Natural killer cell treated with Interleukin-12 subunit alpha and Interleukin-12 subunit beta and Interleukin-15 and Interleukin-18, amount 100 ng/mL, for 72 hours (primary cell): ENCODE measurements around the gene TCEAL1. TPM values are rescaled to one million over a fixed set of nuclear protein-coding genes. Genes with fewer than 3 reads are reported as not detected.
"Not testable (repeated sequence)": the region's sequence is repeated elsewhere in the genome, so short reads cannot be mapped to it uniquely, and the experiment has no call there.

Experiments used
- ATAC-seq, 2 donors: fragments of 150-1000 bp; cut with Tn5 transposase in 1 of 2; sonication (Bioruptor Pico), chemical (Tn5 transposase) in 1 of 2; 2 replicates each; pipeline ENCODE4 v1.10.0; 2021
- DNase-seq: peaks from one replicate; pipeline ENCODE4 v3.0.0; 2022; ENCODE audit warnings: low spot score
- H3K27ac Mint-ChIP-seq, 2 donors: 1 replicate in 1 of 2; 2 replicates in 1 of 2; pipeline ENCODE4 v1.8.0; 2022; ENCODE audit warnings: mixed read lengths in 2 of 2, mild to moderate bottlenecking in 1 of 2, moderate library complexity in 1 of 2
- H3K27me3 Mint-ChIP-seq, 2 donors: 1 replicate in 1 of 2; 2 replicates in 1 of 2; pipeline ENCODE4 v1.8.0; 2022; ENCODE audit warnings: mixed read lengths in 2 of 2
- H3K36me3 Mint-ChIP-seq: one replicate; pipeline ENCODE4 v1.8.0; 2022; ENCODE audit warnings: mixed read lengths
- H3K4me1 Mint-ChIP-seq, 2 donors: 1 replicate in 1 of 2; 2 replicates in 1 of 2; pipeline ENCODE4 v1.8.0; 2022; ENCODE audit warnings: low read depth in 2 of 2, mixed read lengths in 2 of 2, mild to moderate bottlenecking in 1 of 2
- H3K4me3 Mint-ChIP-seq: one replicate; pipeline ENCODE4 v1.8.0; 2022; ENCODE audit warnings: mixed read lengths
- H3K9me3 Mint-ChIP-seq: 2 replicates; pipeline ENCODE4 v1.8.0; 2022; ENCODE audit warnings: mixed read lengths
- total RNA-seq, 2 donors: library from RNA; stranded (reverse); gene quantifications; one replicate each; pipeline ENCODE4 v1.2.3, GENCODE V29; 2022

The TCEAL1 gene
- 1 to 10 TPM; 4.3 to 4.5 TPM for total RNA-seq

GRCh38 chrX:103628386-103629317, at the start of gene TCEAL1:
Gene TCEAL1, plus strand, starts transcription at chrX:103628975. Its CDS starts 942 bp downstream, at chrX:103629917.
- Mint-ChIP-seq H3K27me3 (peaks cover 0 to 6% of the 10 kb centered on the region in 2 donors), H3K4me3 (peak within 1 kb of the TSS; percentile 95), H3K4me1 (peaks cover 14 to 17% of the 10 kb centered on the region in 2 donors), H3K9me3 (no peaks in the 10 kb centered on the region), H3K36me3 (no peaks in the 10 kb centered on the region), H3K27ac (peak within 1 kb of the TSS; percentile 11 to 73)
- ATAC-seq (peak; percentile 52 to 76), DNase-seq (no peak)

GRCh38 chrX:103584596-103584995, 44.2 kb upstream of the TCEAL1 start:
- H3K9me3 Mint-ChIP-seq, result no peaks in the 10 kb centered on the region
- H3K27ac Mint-ChIP-seq, result no peak overlapping the region
- DNase-seq (no peak), ATAC-seq (no peak)
- H3K27me3 Mint-ChIP-seq, result peaks cover 19 to 37% of the 10 kb centered on the region in 2 donors
- peaks cover 4% of the 10 kb centered on the region for H3K36me3 Mint-ChIP-seq
- H3K4me3 Mint-ChIP-seq, result peak overlapping the region; percentile 59
- H3K4me1 Mint-ChIP-seq, result peaks cover 4 to 5% of the 10 kb centered on the region in 2 donors

GRCh38 chrX:103585411-103586313, 43.1 kb upstream of the TCEAL1 start, which contains the start of gene TCEAL4:
Gene TCEAL4, plus strand, starts transcription at chrX:103585515. Its CDS starts 1,161 bp downstream, at chrX:103586676.
- peak within 1 kb of the TSS; percentile 74 for H3K4me3 Mint-ChIP-seq
- peaks cover 4% of the 10 kb centered on the region for H3K36me3 Mint-ChIP-seq
- ATAC-seq (peak; percentile 62 to 70), DNase-seq (no peak)
- no peaks in the 10 kb centered on the region for H3K9me3 Mint-ChIP-seq
- H3K27ac Mint-ChIP-seq, result peak within 1 kb of the TSS in 1 of 2 donors; percentile 28
- peaks cover 19 to 34% of the 10 kb centered on the region in 2 donors for H3K27me3 Mint-ChIP-seq
- H3K4me1 Mint-ChIP-seq, result peaks cover 4 to 5% of the 10 kb centered on the region in 2 donors

- peaks cover 4 to 5% of the 10 kb centered on the region in 2 donors for H3K4me1 Mint-ChIP-seq
- DNase-seq (no peak), ATAC-seq (no peak)
- peak overlapping the region in 1 of 2 donors; percentile 28 for H3K27ac Mint-ChIP-seq
- H3K4me3 Mint-ChIP-seq, result peak overlapping the region; percentile 74
- no peaks in the 10 kb centered on the region for H3K9me3 Mint-ChIP-seq
- peaks cover 4% of the 10 kb centered on the region for H3K36me3 Mint-ChIP-seq
- peaks cover 14 to 30% of the 10 kb centered on the region in 2 donors for H3K27me3 Mint-ChIP-seq
Observed at GRCh38 chrX:103586314-103586646, 42.5 kb upstream of the TCEAL1 start.

GRCh38 chrX:103586659-103587058, 42.1 kb upstream of the TCEAL1 start:
- no peak overlapping the region for H3K27ac Mint-ChIP-seq
- H3K4me3 Mint-ChIP-seq, result no peak overlapping the region

GRCh38 chrX:103592295-103592694, 36.5 kb upstream of the TCEAL1 start:
- H3K9me3 Mint-ChIP-seq, H3K27ac Mint-ChIP-seq, DNase-seq, ATAC-seq, H3K4me3 Mint-ChIP-seq, H3K36me3 Mint-ChIP-seq, H3K27me3 Mint-ChIP-seq, H3K4me1 Mint-ChIP-seq: not testable (repeated sequence)

More at GRCh38 chrX:103586659-103587058, 42.1 kb upstream of the TCEAL1 start:
- no peaks in the 10 kb centered on the region for H3K9me3 Mint-ChIP-seq
- ATAC-seq (no peak), DNase-seq (no peak)
- peaks cover 4% of the 10 kb centered on the region for H3K36me3 Mint-ChIP-seq
- H3K4me1 Mint-ChIP-seq, result peaks cover 4 to 5% of the 10 kb centered on the region in 2 donors
- peaks cover 11 to 30% of the 10 kb centered on the region in 2 donors for H3K27me3 Mint-ChIP-seq

GRCh38 chrX:103595202-103595601, 33.6 kb upstream of the TCEAL1 start:
- not testable (repeated sequence) for H3K27me3 Mint-ChIP-seq, DNase-seq, H3K4me1 Mint-ChIP-seq, ATAC-seq, H3K9me3 Mint-ChIP-seq, H3K4me3 Mint-ChIP-seq, H3K36me3 Mint-ChIP-seq, H3K27ac Mint-ChIP-seq

- DNase-seq, result peak; percentile 68
- Mint-ChIP-seq H3K27me3 (peaks cover 7 to 28% of the 10 kb centered on the region in 2 donors), H3K36me3 (no peaks in the 10 kb centered on the region), H3K27ac (peak within 1 kb of the TSS in 1 of 2 donors; percentile 84), H3K4me3 (peak within 1 kb of the TSS; percentile 70), H3K4me1 (peaks cover 0 to 6% of the 10 kb centered on the region in 2 donors), H3K9me3 (no peaks in the 10 kb centered on the region)
- ATAC-seq, result peak; percentile 84 to 86
Observed at GRCh38 chrX:103607364-103608305, 21.1 kb upstream of the TCEAL1 start, which contains the start of gene TCEAL3. Gene TCEAL3, plus strand, starts transcription at chrX:103607963. Its CDS starts 1,102 bp downstream, at chrX:103609065.

- DNase-seq, result no peak
- H3K9me3 Mint-ChIP-seq, result no peaks in the 10 kb centered on the region
- H3K4me1 Mint-ChIP-seq, result peaks cover 0 to 6% of the 10 kb centered on the region in 2 donors
- peak in 1 of 2 donors; percentile 7 for ATAC-seq
- H3K4me3 Mint-ChIP-seq, result peak overlapping the region; percentile 70
- no peaks in the 10 kb centered on the region for H3K36me3 Mint-ChIP-seq
- peak overlapping the region in 1 of 2 donors; percentile 35 for H3K27ac Mint-ChIP-seq
- H3K27me3 Mint-ChIP-seq, result peaks cover 7 to 23% of the 10 kb centered on the region in 2 donors
Observed at GRCh38 chrX:103608306-103608963, 20.3 kb upstream of the TCEAL1 start.

- peaks cover 7 to 22% of the 10 kb centered on the region in 2 donors for H3K27me3 Mint-ChIP-seq
- H3K9me3 Mint-ChIP-seq, result no peaks in the 10 kb centered on the region
- no peak for ATAC-seq
- no peak for DNase-seq
- H3K4me1 Mint-ChIP-seq, result peaks cover 0 to 6% of the 10 kb centered on the region in 2 donors
- H3K36me3 Mint-ChIP-seq, result no peaks in the 10 kb centered on the region
- no peak overlapping the region for H3K27ac Mint-ChIP-seq
- no peak overlapping the region for H3K4me3 Mint-ChIP-seq
Observed at GRCh38 chrX:103610282-103610681, 18.5 kb upstream of the TCEAL1 start.

- ATAC-seq (no peak), DNase-seq (no peak)
- Mint-ChIP-seq H3K27ac (no peak overlapping the region), H3K27me3 (peaks cover 0 to 10% of the 10 kb centered on the region in 2 donors), H3K4me3 (no peak overlapping the region), H3K9me3 (no peaks in the 10 kb centered on the region), H3K36me3 (no peaks in the 10 kb centered on the region), H3K4me1 (peaks cover 0 to 3% of the 10 kb centered on the region in 2 donors)
Observed at GRCh38 chrX:103613362-103613890, 15.3 kb upstream of the TCEAL1 start.

- ATAC-seq (no peak), DNase-seq (no peak)
- Mint-ChIP-seq H3K27ac (no peak overlapping the region), H3K4me1 (no peaks in the 10 kb centered on the region), H3K27me3 (peaks cover 0 to 6% of the 10 kb centered on the region in 2 donors), H3K36me3 (no peaks in the 10 kb centered on the region), H3K4me3 (no peak overlapping the region), H3K9me3 (no peaks in the 10 kb centered on the region)
Observed at GRCh38 chrX:103614999-103615398, 13.8 kb upstream of the TCEAL1 start.
